SK-N-SH treated with all-trans-retinoic acid at 6 μM for 48 hours (cell line): ENCODE measurements around the gene KRT86.

Source experiments
- ARNTL ChIP-seq: fragments of 450-650 bp; formaldehyde crosslinking; IDR thresholded peaks from 2 replicates; pipeline ENCODE4 v1.5.0; 2020; ENCODE audit warnings: low read depth, mild to moderate bottlenecking, moderate library complexity, borderline replicate concordance
- PPARA ChIP-seq: fragments of 250-450 bp; sonication (Bioruptor Pico); IDR thresholded peaks from 2 replicates; pipeline ENCODE4 v1.5.0; 2020; ENCODE audit warnings: mild to moderate bottlenecking, borderline replicate concordance
- ZNF70 ChIP-seq: fragments of 450-650 bp; formaldehyde crosslinking; IDR thresholded peaks from 2 replicates; pipeline ENCODE4 v1.5.0; 2020; ENCODE audit warnings: mild to moderate bottlenecking, moderate library complexity

DNA sequence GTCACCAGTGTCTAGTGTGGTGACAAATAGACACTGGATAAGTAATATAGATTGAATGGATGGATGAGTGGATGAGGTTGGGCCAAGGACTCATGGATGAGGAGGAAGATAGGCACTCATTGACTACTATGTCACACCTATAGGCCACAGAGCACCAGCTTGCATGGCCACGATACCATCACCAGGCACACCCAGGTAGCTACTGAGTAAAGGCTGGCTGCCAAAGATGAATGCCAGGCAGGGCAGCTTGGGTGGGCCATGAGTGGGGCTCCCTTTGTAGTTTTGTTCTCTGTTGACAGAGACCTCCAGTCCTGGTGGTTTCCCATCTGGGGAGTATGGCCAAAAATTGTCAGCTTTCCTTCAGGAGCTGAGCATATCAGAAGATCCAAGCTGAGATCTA is 57.9 kb downstream of the KRT86 start:
- TF ChIP-seq PPARA (no peak), ARNTL (CRISPR knock-in tag) (no peak), ZNF70 (CRISPR knock-in tag) (no peak)
